ENCODE data around the gene NLRX1.

NLRX1 gene

DNA sequence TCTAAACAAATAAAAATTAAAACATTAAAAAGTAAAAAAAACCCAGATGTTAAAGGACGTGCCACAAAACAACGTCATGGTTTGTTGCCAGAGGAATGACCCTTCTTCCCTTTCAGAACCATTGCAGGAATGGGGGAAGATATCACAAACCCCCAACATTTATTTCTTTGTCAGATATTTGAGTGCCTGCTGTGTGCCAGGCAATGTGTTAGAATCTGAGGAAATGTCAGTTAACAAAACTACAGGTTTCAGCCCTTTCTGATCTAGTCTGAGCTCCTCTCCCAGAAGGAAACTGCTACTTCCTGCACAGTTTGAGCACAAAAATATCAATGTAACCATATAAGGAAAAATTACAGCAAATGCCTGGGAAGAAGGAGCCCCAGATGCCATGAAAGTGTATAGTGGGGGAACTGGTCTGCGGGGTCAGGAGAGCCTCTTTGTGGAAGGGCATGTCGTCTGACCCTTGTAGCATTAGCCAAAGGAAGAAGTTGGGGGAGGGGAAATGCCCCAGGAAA is 9.7 kb downstream of the NLRX1 start:
- no peak for TF ChIP-seq TAF1 (IDR thresholded peaks at IDR 0.05; ENCODE audit: borderline replicate concordance, insufficient read depth, low read length)
- no peak for TF ChIP-seq FOXP2 (optimal IDR thresholded peaks at IDR 0.05; ENCODE audit: borderline replicate concordance, extremely low read depth, extremely low read length, insufficient read depth)
- TF ChIP-seq SIN3A (IDR thresholded peaks at IDR 0.05; ENCODE audit: borderline replicate concordance, insufficient read depth, low read length) = no peak
- TF ChIP-seq POLR2AphosphoS5 (IDR thresholded peaks at IDR 0.05; ENCODE audit: low read depth, low read length) = no peak
- TF ChIP-seq, protein P1, sequence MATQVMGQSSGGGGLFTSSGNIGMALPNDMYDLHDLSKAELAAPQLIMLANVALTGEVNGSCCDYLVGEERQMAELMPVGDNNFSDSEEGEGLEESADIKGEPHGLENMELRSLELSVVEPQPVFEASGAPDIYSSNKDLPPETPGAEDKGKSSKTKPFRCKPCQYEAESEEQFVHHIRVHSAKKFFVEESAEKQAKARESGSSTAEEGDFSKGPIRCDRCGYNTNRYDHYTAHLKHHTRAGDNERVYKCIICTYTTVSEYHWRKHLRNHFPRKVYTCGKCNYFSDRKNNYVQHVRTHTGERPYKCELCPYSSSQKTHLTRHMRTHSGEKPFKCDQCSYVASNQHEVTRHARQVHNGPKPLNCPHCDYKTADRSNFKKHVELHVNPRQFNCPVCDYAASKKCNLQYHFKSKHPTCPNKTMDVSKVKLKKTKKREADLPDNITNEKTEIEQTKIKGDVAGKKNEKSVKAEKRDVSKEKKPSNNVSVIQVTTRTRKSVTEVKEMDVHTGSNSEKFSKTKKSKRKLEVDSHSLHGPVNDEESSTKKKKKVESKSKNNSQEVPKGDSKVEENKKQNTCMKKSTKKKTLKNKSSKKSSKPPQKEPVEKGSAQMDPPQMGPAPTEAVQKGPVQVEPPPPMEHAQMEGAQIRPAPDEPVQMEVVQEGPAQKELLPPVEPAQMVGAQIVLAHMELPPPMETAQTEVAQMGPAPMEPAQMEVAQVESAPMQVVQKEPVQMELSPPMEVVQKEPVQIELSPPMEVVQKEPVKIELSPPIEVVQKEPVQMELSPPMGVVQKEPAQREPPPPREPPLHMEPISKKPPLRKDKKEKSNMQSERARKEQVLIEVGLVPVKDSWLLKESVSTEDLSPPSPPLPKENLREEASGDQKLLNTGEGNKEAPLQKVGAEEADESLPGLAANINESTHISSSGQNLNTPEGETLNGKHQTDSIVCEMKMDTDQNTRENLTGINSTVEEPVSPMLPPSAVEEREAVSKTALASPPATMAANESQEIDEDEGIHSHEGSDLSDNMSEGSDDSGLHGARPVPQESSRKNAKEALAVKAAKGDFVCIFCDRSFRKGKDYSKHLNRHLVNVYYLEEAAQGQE (IDR thresholded peaks at IDR 0.05; ENCODE audit: insufficient read depth in 1 of 2, low read depth in 2 of 2, low read length in 2 of 2) = no peak

DNA sequence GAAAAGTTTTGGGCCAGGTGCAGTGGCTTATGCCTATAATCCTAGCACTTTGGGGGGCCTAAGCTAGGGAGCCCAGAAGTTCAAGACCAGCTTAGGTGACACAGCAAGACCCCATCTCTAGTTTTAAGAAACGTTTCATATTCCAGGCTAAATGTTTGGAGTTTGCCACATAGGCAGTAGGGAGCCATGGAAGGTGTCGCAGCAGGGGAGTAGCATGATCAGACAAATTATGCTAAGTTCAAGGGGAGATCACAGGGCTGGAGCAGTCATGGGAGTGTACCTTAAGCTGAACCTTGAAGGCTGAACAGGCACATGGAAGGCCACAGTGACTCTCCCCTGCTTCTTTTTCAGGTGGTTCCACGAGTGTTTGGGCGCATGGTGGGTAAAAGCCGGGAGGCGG is 10.8 kb downstream of the NLRX1 start:
- TF ChIP-seq, protein P1 (IDR thresholded peaks at IDR 0.05; ENCODE audit: insufficient read depth in 1 of 2, low read depth in 2 of 2, low read length in 2 of 2) = no peak
- TF ChIP-seq SIN3A (IDR thresholded peaks at IDR 0.05; ENCODE audit: borderline replicate concordance, insufficient read depth, low read length) (no peak), TAF1 (IDR thresholded peaks at IDR 0.05; ENCODE audit: borderline replicate concordance, insufficient read depth, low read length) (no peak), POLR2AphosphoS5 (IDR thresholded peaks at IDR 0.05; ENCODE audit: low read depth, low read length) (no peak), FOXP2 (optimal IDR thresholded peaks at IDR 0.05; ENCODE audit: borderline replicate concordance, extremely low read depth, extremely low read length, insufficient read depth) (no peak)

GRCh38 chr11:119179983-119180382 is 11.5 kb downstream of the NLRX1 start:
- TF ChIP-seq POLR2AphosphoS5 (IDR thresholded peaks at IDR 0.05; ENCODE audit: low read depth, low read length) (no peak), SIN3A (IDR thresholded peaks at IDR 0.05; ENCODE audit: borderline replicate concordance, insufficient read depth, low read length) (no peak), FOXP2 (optimal IDR thresholded peaks at IDR 0.05; ENCODE audit: borderline replicate concordance, extremely low read depth, extremely low read length, insufficient read depth) (no peak), TAF1 (IDR thresholded peaks at IDR 0.05; ENCODE audit: borderline replicate concordance, insufficient read depth, low read length) (no peak)
- TF ChIP-seq, protein P1 (IDR thresholded peaks at IDR 0.05; ENCODE audit: insufficient read depth in 1 of 2, low read depth in 2 of 2, low read length in 2 of 2) = no peak

- TF ChIP-seq SIN3A (IDR thresholded peaks at IDR 0.05; ENCODE audit: borderline replicate concordance, insufficient read depth, low read length) (no peak), POLR2AphosphoS5 (IDR thresholded peaks at IDR 0.05; ENCODE audit: low read depth, low read length) (no peak), FOXP2 (optimal IDR thresholded peaks at IDR 0.05; ENCODE audit: borderline replicate concordance, extremely low read depth, extremely low read length, insufficient read depth) (no peak)
Measured at GRCh38 chr11:119180729-119181676, 12.5 kb downstream of the NLRX1 start.

- TF ChIP-seq POLR2AphosphoS5 (IDR thresholded peaks at IDR 0.05; ENCODE audit: low read depth, low read length) = no peak
- TF ChIP-seq TAF1 (IDR thresholded peaks at IDR 0.05; ENCODE audit: borderline replicate concordance, insufficient read depth, low read length) = no peak
- no peak for TF ChIP-seq SIN3A (IDR thresholded peaks at IDR 0.05; ENCODE audit: borderline replicate concordance, insufficient read depth, low read length)
- TF ChIP-seq, protein P1 (IDR thresholded peaks at IDR 0.05; ENCODE audit: insufficient read depth in 1 of 2, low read depth in 2 of 2, low read length in 2 of 2) = no peak
- TF ChIP-seq FOXP2 (optimal IDR thresholded peaks at IDR 0.05; ENCODE audit: borderline replicate concordance, extremely low read depth, extremely low read length, insufficient read depth) = no peak
Measured at GRCh38 chr11:119181677-119182412, 13.3 kb downstream of the NLRX1 start.
